Measurements from ENCODE around the gene RIPPLY1.

The RIPPLY1 gene

DNA sequence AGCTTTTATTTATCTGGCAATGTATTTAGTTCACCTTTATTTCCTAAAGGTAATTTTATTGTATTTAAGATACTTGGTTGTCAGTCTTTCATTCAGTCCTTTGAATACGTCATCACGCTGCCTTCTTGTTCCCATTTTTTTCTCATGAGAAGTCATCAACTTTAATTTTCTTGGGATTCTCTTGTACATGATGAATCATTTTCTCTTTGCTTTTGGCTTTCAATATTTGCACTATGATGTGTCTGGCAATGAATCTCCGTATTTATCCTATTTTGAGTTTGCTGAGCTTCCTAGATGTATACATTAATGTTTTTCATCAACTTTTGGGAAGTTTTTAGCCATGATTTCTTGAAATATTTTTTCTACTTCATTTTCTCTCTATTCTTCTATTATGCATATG lies 45.5 kb upstream of the RIPPLY1 start:
- in situ Hi-C loops (cut with HindIII; ENCODE audit: low sequenced_read_pairs): no loop called here
- no peak for DNase-seq (ENCODE audit: low read depth)
- no peak for TF ChIP-seq CTCF (IDR thresholded peaks at IDR 0.05; ENCODE audit: low read depth, low read length, missing control alignments)
- H3K4me3 ChIP-seq (ENCODE audit: low read depth, low read length): no peak overlapping the region

GRCh38 chrX:106946464-106946863 lies 43.3 kb upstream of the RIPPLY1 start:
- no peak for TF ChIP-seq CTCF (IDR thresholded peaks at IDR 0.05; ENCODE audit: low read depth, low read length, missing control alignments)

DNA sequence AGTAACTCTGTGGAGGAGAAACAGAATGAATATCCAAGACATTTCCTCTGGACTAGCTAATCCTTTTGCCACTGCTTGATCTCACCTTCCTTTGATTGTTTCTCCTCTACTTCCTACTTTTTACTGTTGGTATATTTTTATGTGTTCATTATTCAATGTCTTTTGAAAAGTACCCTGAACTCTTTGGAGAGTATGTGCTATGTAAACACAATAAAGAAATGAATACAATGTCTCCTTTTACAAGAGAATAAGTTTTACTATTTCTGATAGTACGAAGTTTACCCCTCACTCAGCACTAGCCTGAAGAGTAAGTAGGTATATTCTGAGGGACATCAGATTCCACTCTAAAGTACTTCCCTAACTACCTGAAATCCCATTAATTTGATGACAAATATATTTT lies 36.9 kb upstream of the RIPPLY1 start:
- H3K4me3 ChIP-seq (ENCODE audit: low read depth, low read length): no peak overlapping the region
- no peak for DNase-seq (ENCODE audit: low read depth)
- TF ChIP-seq CTCF (IDR thresholded peaks at IDR 0.05; ENCODE audit: low read depth, low read length, missing control alignments): no peak
- in situ Hi-C loops (cut with HindIII; ENCODE audit: low sequenced_read_pairs): no loop called here

More at GRCh38 chrX:106946464-106946863, 43.3 kb upstream of the RIPPLY1 start:
- in situ Hi-C loops (cut with HindIII; ENCODE audit: low sequenced_read_pairs): no loop called here
- no peak for DNase-seq (ENCODE audit: low read depth)
- no peak overlapping the region for H3K4me3 ChIP-seq (ENCODE audit: low read depth, low read length)

DNA sequence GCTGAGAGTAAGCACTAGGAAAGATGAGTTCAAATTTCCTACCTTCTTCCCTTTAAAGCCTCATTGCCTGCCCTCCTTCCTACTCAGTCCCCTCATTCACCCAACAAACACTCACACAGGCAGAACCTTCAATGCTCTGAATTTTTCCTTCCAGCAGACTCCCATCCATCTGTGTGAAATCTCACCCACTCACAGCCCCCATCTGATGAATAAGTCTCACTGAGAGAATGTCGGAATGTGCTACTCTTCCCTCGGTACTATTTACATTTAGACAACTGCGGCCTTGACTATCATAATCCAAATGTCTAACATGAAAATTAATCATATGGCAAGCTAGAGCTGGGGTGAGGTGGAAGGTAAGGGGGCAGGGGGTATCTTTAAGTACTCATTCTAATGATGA lies 36.4 kb upstream of the RIPPLY1 start:
- in situ Hi-C loops (cut with HindIII; ENCODE audit: low sequenced_read_pairs): no loop called here
- H3K4me3 ChIP-seq (ENCODE audit: low read depth, low read length): no peak overlapping the region
- TF ChIP-seq CTCF (IDR thresholded peaks at IDR 0.05; ENCODE audit: low read depth, low read length, missing control alignments): no peak
- no peak for DNase-seq (ENCODE audit: low read depth)

GRCh38 chrX:106936246-106936645 lies 33.1 kb upstream of the RIPPLY1 start:
- no peak for DNase-seq (ENCODE audit: low read depth)
- no peak for TF ChIP-seq CTCF (IDR thresholded peaks at IDR 0.05; ENCODE audit: low read depth, low read length, missing control alignments)
- in situ Hi-C loops (cut with HindIII; ENCODE audit: low sequenced_read_pairs): no loop called here
- no peak overlapping the region for H3K4me3 ChIP-seq (ENCODE audit: low read depth, low read length)

DNA sequence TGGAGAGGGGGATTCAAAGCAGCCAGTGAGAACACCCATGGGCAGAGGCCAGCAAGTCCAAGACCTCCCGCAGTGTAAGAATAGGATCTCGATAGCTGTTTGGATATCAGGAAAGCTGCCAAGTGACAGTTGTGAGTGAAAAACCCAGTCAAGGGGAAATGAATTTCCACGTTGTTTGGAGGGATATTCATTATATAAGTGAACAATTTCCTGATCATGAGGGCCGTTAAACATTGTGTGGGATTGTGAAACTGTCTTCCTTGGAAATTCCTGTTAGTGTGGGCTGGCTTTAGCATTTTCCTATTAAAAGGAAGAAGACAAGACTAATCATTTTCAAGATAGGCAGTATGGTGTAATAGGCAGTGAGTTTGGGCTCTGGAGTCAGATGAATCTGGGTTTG lies 32.0 kb upstream of the RIPPLY1 start:
- H3K4me3 ChIP-seq (ENCODE audit: low read depth, low read length): no peak overlapping the region
- DNase-seq (ENCODE audit: low read depth): no peak
- in situ Hi-C loops (cut with HindIII; ENCODE audit: low sequenced_read_pairs): no loop called here
- TF ChIP-seq CTCF (IDR thresholded peaks at IDR 0.05; ENCODE audit: low read depth, low read length, missing control alignments): no peak

GRCh38 chrX:106933538-106933961 lies 30.4 kb upstream of the RIPPLY1 start:
- TF ChIP-seq CTCF (IDR thresholded peaks at IDR 0.05; ENCODE audit: low read depth, low read length, missing control alignments): no peak

More at GRCh38 chrX:106933538-106933961, 30.4 kb upstream of the RIPPLY1 start:
- in situ Hi-C loops (cut with HindIII; ENCODE audit: low sequenced_read_pairs): no loop called here
- no peak overlapping the region for H3K4me3 ChIP-seq (ENCODE audit: low read depth, low read length)
- no peak for DNase-seq (ENCODE audit: low read depth)
